ENCODE data around the gene HELZ2. TPM values are rescaled to one million over a fixed set of nuclear protein-coding genes. Genes with fewer than 3 reads are reported as not detected.
A peak's percentile ranks its signal among the peaks of the same experiment; 100 is the strongest.

The HELZ2 gene
- total and polyA plus RNA-seq, 2 of the 4 experiments (the other 2 are of a cell fraction), result 4.7 to 10.6 TPM

GRCh38 chr20:63590218-63591146 is 16.4 kb upstream of the HELZ2 start (continued):
- TF ChIP-seq RAD21 (IDR thresholded peaks at IDR 0.05; ENCODE audit: low read length) (no peak), POLR2A (IDR thresholded peaks at IDR 0.05; ENCODE audit: low read depth, low read length) (no peak)

- WGBS, 2 experiments (ENCODE audit: extremely low coverage in 2 of 2, insufficient read length in 1 of 2), result 94% methylated on average over 20 of the region's 38 CpGs; no CpG with 5 or more reads in 1 of the 2 experiments
- no peak for TF ChIP-seq RFX5 (IDR thresholded peaks at IDR 0.05; ENCODE audit: low read depth, low read length)
- no peak for TF ChIP-seq MAZ (IDR thresholded peaks at IDR 0.05; ENCODE audit: borderline replicate concordance, low read depth, low read length)
- TF ChIP-seq, protein P1, sequence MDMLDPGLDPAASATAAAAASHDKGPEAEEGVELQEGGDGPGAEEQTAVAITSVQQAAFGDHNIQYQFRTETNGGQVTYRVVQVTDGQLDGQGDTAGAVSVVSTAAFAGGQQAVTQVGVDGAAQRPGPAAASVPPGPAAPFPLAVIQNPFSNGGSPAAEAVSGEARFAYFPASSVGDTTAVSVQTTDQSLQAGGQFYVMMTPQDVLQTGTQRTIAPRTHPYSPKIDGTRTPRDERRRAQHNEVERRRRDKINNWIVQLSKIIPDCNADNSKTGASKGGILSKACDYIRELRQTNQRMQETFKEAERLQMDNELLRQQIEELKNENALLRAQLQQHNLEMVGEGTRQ (IDR thresholded peaks at IDR 0.05; ENCODE audit: low read depth, low read length), result no peak
- no peak for TF ChIP-seq RCOR1 (IDR thresholded peaks at IDR 0.05; ENCODE audit: insufficient replicate concordance, low read length)
- Histone ChIP-seq H2BK5ac (ENCODE audit: low read depth, low read length, poor library complexity, severe bottlenecking) (no peak overlapping the region), H3K9ac (ENCODE audit: low read depth, low read length) (no peak overlapping the region), H2AFZ (replicated peaks; ENCODE audit: low read length, poor library complexity) (no peak overlapping the region), H3K56ac (ENCODE audit: extremely low read depth, insufficient read depth, low read length) (no peak overlapping the region), H3K23ac (ENCODE audit: low read depth, low read length) (no peak overlapping the region), H2AK5ac (ENCODE audit: low read depth, low read length) (no peak overlapping the region), H4K5ac (ENCODE audit: low read depth, low read length) (no peak overlapping the region), H2BK120ac (ENCODE audit: low read depth, low read length) (no peak overlapping the region), H3K36me3 (ENCODE audit: control insufficient read depth, insufficient read depth, low read length) (peaks cover 40% of the 10 kb centered on the region), H2AK9ac (replicated peaks; ENCODE audit: low read depth, low read length, poor library complexity) (peak overlapping the region; percentile 37), H3K9me1 (ENCODE audit: insufficient read depth, low read length) (peaks cover 4% of the 10 kb centered on the region; the same call in 1 of the 2 replicates), H2BK15ac (ENCODE audit: low read depth, low read length) (no peak overlapping the region), H3K27me3 (ENCODE audit: control insufficient read depth, insufficient read depth, low read length) (no peaks in the 10 kb centered on the region), H3K27ac (ENCODE audit: insufficient read depth, low read length) (no peak overlapping the region), H3K4me3 (ENCODE audit: insufficient read depth, low read depth, low read length) (no peak overlapping the region), H3K4me1 (ENCODE audit: control insufficient read depth, insufficient read depth, low read length) (peaks cover 7% of the 10 kb centered on the region), H4K20me1 (ENCODE audit: insufficient read depth, low read length) (no peaks in the 10 kb centered on the region; the same call in none of the 2 replicates), H3K9me3 (ENCODE audit: control insufficient read depth, insufficient read depth, low read length) (no peaks in the 10 kb centered on the region), H2BK20ac (ENCODE audit: low read depth, low read length) (no peak overlapping the region), H3K18ac (ENCODE audit: low read depth, low read length) (no peak overlapping the region), H3K4me2 (ENCODE audit: low read depth, low read length) (no peak overlapping the region), H4K8ac (ENCODE audit: low read depth in 2 of 2, low read length in 2 of 2) (no peak overlapping the region), H3K4ac (ENCODE audit: low read depth, low read length) (no peak overlapping the region), H4K91ac (ENCODE audit: insufficient read depth, low read depth, low read length) (no peak overlapping the region), H3K14ac (replicated peaks; ENCODE audit: low read depth, low read length) (no peak overlapping the region), H3K79me1 (ENCODE audit: low read depth in 1 of 2, low read length in 2 of 2) (peaks cover 0 to 4% of the 10 kb centered on the region in 2 experiments; a peak in 2 of 4 replicates)
- ATAC-seq (ENCODE audit: low read depth), result no peak
- no TSS peak for BruUV-seq (replicated peaks)
- in situ Hi-C loops (cut with MboI; ENCODE audit: low sequenced_read_pairs), result no loop called here
- intact Hi-C loops (cut with micrococcal nuclease), result no loop called here
- ChIA-PET CTCF (no interaction called here), POLR2A (ENCODE audit: unreplicated experiment) (no interaction called here)
- DNase-seq, result no peak
- dilution Hi-C loops (cut with HindIII; ENCODE audit: low sequenced_read_pairs, unreplicated experiment), result no loop called here
Measured at GRCh38 chr20:63589261-63590217, 15.5 kb upstream of the HELZ2 start.
